NCI-H2029 (cell line): ENCODE data around the gene PUS1.
"Not testable (repeated sequence)": the region's sequence is repeated elsewhere in the genome, so short reads cannot be mapped to it uniquely, and the experiment has no call there.

Experiments
- DNase-seq: peaks from one replicate; lab custom pipeline; 2025; lab: John Stamatoyannopoulos, UW

The PUS1 gene

DNA sequence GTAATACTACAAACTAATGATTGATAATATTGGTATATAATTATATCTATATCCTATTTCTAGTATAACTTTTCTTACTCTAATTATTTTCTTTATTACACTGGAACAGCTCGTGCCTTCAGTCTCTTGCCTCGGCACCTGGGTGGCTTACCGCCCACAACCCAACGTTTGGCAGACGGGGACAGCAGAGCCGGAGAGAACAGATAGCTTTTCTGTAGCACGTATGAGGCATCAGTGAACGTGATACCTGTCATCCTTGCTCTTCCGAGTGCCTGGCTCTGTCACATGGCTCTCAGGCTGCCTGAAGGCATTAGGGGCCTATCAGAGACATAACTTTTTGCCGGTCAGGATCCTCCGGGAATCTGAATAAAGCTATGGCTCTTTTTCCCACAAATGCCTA is 5.5 kb downstream of the PUS1 start:
- no peak for DNase-seq

GRCh38 chr12:131938082-131938481 is 9.0 kb downstream of the PUS1 start:
- DNase-seq = no peak

DNA sequence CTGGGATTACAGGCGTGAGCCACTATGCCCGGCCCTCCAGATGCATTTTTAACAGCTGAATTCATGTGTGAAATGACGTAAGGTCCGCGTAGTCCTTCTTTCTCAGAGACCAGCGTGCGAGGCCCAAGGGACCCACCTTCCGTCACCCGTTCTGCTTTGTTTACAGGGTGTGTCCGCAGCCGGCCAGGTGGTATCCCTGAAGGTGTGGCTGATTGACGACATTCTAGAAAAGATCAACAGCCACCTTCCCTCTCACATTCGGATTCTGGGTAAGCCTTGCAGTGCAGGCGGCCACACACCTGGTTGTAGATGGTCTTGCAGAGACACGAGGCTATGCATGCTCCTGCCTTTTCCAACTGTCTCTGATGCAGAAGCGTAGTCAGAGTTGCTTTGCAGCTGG is 9.9 kb downstream of the PUS1 start:
- DNase-seq = no peak

GRCh38 chr12:131940141-131940547 is 11.1 kb downstream of the PUS1 start:
- no peak for DNase-seq

DNA sequence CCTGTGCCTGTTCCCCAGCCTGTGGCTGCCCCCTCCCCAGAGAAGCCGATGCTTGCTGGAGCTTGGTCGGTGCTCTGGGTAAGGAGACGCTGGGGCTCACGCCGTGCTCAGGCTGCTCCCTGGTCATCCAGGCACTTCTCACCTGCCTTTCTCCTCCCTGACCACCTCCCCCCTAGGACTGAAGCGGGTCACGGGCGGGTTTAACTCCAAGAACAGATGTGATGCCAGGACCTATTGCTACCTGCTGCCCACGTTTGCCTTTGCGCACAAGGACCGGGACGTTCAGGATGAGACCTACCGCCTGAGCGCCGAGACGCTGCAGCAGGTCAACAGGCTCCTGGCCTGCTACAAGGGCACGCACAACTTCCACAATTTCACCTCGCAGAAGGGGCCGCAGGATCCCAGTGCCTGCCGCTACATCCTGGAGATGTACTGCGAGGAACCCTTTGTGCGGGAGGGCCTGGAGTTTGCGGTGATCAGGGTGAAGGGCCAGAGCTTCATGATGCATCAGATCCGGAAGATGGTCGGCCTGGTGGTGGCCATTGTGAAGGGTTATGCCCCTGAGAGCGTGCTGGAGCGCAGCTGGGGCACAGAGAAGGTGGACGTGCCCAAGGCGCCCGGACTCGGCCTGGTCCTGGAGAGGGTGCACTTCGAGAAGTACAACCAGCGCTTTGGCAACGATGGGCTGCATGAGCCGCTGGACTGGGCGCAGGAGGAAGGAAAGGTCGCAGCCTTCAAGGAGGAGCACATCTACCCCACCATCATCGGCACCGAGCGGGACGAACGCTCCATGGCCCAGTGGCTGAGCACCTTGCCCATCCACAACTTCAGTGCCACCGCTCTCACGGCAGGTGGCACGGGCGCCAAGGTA is 12.3 kb downstream of the PUS1 start:
- DNase-seq = no peak

GRCh38 chr12:131941987-131942341 is 12.9 kb downstream of the PUS1 start:
- no peak for DNase-seq

- no peak for DNase-seq
Measured at GRCh38 chr12:131942671-131943070, 13.6 kb downstream of the PUS1 start.

GRCh38 chr12:131943389-131943788 is 14.3 kb downstream of the PUS1 start:
- DNase-seq = no peak

GRCh38 chr12:131943876-131944275 is 14.8 kb downstream of the PUS1 start:
- no peak for DNase-seq

GRCh38 chr12:131944601-131945251 is 15.7 kb downstream of the PUS1 start:
- no peak for DNase-seq

DNA sequence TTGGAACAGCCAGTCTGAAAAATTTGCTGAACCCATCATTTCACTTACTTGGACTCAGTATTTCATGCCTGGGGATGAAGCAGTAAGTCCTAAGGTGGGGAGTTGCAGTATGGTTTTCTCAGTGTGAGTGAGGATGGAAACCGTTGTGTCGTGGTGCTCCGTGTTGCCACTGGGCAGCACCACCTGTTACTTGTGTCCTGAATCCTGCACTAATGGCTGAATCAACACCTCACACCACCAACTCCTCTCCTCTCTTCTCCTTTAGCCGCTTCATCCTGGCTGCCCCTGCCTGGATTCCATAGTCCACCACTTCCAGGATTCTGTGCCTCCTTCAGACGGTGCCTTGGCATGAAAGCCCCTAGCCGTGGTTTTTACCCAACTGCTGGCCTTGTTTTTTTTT is 17.7 kb downstream of the PUS1 start:
- DNase-seq = no peak

- DNase-seq = no peak
Measured at GRCh38 chr12:131947482-131948027, 18.5 kb downstream of the PUS1 start.

DNA sequence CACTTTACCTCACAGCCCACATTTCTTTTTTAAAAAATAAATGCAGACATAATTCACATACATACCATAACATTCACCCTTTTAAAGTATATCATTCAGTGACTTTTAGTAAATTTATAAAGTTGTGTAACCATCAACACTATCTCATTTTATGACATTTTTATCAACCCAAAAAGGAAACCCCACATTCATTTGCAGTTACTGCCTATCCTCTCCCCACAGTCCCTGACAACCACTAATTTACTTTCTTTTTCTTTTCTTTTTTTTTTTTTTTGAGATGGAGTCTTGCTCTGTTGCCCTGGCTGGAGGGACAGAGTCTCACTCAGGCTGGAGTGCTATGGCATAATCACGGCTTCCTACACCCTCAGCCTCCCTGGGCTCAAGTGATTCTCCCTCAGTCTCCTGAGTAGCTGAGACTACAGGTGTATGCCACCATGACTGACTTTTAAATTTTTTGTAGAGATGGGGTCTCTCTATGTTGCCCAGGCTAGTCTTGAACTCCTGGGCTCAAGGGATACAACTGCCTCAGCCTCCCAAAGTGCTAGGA is 19.2 kb downstream of the PUS1 start:
- DNase-seq = no peak

- DNase-seq = not testable (repeated sequence)
Measured at GRCh38 chr12:131948713-131949430, 19.8 kb downstream of the PUS1 start.

- DNase-seq = peak; percentile 92
Measured at GRCh38 chr12:131949431-131950181, 20.5 kb downstream of the PUS1 start, which contains the start of gene EP400. TSS of gene EP400 (plus strand) at chr12:131949942. CDS start at chr12:131960620, 10,678 bp downstream.

- DNase-seq = no peak
Measured at GRCh38 chr12:131950182-131950913, 21.3 kb downstream of the PUS1 start.

DNA sequence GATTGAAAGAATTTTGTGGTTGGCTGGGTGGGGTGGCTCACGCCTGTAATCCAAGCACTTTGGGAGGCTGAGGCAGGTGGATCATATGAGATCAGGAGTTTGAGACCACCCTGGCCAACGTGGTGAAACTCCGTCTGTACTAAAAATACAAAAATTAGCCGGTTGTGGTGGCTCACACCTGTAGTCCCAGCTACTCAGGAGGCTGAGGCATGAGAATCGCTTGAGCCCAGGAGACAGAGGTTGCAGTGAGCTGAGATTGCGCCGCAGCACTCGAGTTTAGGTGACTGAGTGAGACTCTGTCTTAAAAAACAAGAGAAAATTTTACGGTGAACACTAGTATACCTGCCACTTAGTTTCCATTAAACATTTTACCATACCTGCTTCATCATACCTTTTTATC is 24.7 kb downstream of the PUS1 start:
- DNase-seq = not testable (repeated sequence)

DNA sequence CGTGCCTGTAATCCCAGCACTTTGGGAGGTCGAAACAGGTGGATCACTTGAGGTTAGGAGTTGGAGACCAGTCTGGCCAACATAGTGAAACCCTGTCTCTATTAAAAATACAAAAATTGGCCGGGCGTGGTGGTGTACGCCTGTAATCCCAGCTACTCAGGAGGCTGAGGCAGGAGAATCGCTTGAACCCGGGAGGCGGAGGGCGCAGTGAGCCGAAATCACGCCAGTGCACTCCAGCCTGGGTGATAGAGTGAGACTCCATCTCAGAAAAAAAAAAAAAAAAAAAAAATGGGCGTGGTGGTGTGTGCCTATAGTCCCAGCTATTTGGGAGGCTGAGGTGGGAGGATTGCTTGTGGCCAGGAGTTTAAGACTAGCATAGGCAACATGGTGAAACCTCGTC is 25.4 kb downstream of the PUS1 start:
- DNase-seq = not testable (repeated sequence)

- DNase-seq = no peak
Measured at GRCh38 chr12:131959116-131959515, 30.0 kb downstream of the PUS1 start.
